ENCODE measurements around the gene SLC25A39. TPM values are rescaled to one million over a fixed set of nuclear protein-coding genes. Genes with fewer than 3 reads are reported as not detected.

The SLC25A39 gene, protein sequence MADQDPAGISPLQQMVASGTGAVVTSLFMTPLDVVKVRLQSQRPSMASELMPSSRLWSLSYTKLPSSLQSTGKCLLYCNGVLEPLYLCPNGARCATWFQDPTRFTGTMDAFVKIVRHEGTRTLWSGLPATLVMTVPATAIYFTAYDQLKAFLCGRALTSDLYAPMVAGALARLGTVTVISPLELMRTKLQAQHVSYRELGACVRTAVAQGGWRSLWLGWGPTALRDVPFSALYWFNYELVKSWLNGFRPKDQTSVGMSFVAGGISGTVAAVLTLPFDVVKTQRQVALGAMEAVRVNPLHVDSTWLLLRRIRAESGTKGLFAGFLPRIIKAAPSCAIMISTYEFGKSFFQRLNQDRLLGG
- 33.5 TPM for total RNA-seq

DNA sequence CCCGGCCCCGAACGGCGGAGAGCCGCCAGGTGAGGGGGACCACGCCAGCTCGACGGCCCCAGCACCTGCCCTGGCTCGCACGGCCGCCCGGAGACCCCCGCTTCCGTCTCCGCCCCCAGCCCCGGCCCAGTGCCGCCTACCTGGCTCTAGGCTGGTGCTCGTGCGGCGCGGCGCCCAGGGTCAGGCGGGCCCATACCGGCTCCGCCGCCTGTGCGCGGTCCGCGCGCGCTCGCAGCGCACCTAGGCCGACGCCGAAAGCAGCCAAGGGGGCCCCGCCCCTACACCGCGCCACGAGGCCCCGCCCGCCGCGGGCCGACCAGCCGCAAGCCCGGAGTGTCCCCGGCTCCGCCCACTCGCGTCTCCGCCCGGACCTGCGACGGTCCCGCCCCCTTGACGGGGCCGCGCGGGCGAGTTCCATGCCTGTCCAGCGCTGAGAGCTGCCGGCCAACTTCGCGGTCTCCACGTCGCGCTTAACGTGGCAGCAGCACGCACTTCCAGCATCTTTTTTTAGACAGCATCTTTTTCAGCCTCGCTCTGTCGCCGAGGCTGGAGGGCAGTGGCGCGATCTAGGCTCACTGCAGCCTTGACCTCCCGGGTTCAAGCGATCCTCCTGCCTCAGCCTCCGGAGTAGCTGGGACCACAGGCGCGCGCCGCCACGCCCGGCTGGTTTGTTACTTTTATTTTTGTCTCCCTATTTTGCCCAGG lies at the start of gene SLC25A39:
TSS of gene SLC25A39 (minus strand) at position 253 of the 705 bp plus-strand sequence. CDS start 1,261 bp downstream, outside the sequence.

DNA sequence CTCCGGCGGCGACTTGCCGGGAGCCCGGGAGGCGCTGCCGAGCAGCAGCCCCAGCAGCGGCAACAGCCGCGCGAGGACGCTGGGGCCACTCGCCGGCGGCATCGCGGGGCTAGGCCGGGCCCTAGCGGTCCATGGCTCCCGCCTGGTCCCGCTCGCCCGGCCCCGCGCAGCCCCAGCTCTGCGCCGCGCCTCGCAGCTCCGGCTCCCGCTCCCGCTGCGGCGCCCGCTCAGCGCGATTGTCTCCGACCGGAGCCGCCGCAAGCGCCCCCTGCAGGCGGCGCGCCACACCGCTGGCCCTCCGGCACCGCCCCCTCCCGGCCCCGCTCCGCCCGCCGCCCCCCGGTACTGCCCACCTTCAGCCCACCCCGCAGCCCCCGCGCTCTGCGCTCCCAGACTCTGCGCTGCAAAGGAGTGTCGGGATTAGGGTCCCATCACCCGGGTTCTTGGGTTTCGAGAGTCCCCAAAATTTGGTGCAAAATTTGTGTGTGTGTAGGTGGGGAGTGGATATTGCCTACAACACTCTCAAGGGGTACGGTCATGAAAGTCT lies 39.1 kb upstream of the SLC25A39 start, which contains the start of gene FAM171A2:
TSS of gene FAM171A2 (minus strand) at position 241 of the 547 bp plus-strand sequence. CDS start at position 102, 139 bp downstream.

DNA sequence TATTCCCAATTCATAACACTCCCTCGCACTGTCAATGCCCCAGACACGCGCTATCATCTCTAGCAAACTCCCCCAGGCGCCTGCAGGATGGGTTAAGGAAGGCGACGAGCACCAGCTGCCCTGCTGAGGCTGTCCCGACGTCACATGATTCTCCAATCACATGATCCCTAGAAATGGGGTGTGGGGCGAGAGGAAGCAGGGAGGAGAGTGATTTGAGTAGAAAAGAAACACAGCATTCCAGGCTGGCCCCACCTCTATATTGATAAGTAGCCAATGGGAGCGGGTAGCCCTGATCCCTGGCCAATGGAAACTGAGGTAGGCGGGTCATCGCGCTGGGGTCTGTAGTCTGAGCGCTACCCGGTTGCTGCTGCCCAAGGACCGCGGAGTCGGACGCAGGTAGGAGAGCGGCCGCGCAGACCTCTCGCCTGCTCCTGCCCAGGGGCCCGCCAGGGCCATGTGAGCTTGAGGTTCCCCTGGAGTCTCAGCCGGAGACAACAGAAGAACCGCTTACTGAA lies 20.4 kb upstream of the SLC25A39 start, which contains the start of gene GRN:
TSS of gene GRN (plus strand) at position 364 of the 515 bp plus-strand sequence. CDS start 3,863 bp downstream, outside the sequence.

DNA sequence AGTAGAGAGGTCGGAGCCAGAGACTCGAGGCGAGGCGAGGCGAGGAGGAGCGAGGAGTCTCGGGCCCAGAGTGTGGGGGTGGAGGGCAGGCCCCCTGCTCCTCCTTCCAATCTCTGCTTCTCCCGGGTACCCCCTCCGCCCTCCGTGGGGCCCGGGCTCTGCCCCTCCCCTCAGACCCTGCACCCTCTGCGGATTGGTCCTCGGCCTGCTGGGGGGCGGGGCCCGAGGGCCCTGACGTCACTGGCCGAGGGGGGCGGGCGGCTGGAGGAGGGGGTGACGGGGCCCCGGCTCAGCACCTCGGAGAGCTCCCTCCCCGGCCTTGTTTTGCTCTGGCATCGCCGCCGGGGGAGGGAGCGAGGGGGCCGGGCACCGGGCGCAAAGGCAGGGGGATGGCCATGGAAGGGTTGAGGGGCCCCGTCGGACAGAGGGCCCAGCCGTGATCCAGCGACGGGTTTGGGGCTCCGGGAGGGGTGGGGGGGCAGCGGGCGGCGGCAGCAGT lies 16.3 kb downstream of the SLC25A39 start, which contains the start of gene RUNDC3A:
TSS of gene RUNDC3A (plus strand) at position 282 of the 499 bp plus-strand sequence. CDS start 232 bp downstream, outside the sequence.

Small RNA genes within 50 kb of the gene (small RNA-seq; reads per million reads assigned to genes)
- gene RF00012 (ENCODE audit: low replicate concordance) (not detected), gene RN7SL507P (ENCODE audit: low replicate concordance) (not detected), gene RNU6-453P (ENCODE audit: low replicate concordance) (not detected)

Other genes starting within 250 kb of the SLC25A39 start
- 115 TPM for gene HDAC5, start 201.2 kb downstream of the SLC25A39 start, total RNA-seq
- gene HROB, start 182.9 kb downstream of the SLC25A39 start, total RNA-seq = 1.9 TPM
- gene ASB16, start 154.1 kb downstream of the SLC25A39 start, total RNA-seq = not detected
- gene TMUB2, start 137.9 kb downstream of the SLC25A39 start, total RNA-seq = 28.8 TPM
- gene ATXN7L3, start 124.9 kb downstream of the SLC25A39 start, total RNA-seq = 71.1 TPM
- 101 TPM for gene UBTF, start 105.1 kb downstream of the SLC25A39 start, total RNA-seq
- 3.1 TPM for gene SLC4A1, start 56.7 kb downstream of the SLC25A39 start, total RNA-seq
- 67.6 TPM for gene RUNDC3A, start 16.2 kb downstream of the SLC25A39 start, total RNA-seq
- 53.5 TPM for gene GRN, start 20.5 kb upstream of the SLC25A39 start, total RNA-seq
- 61.0 TPM for gene FAM171A2, start 39.0 kb upstream of the SLC25A39 start, total RNA-seq
- gene ITGA2B, start 64.8 kb upstream of the SLC25A39 start, total RNA-seq = 8.8 TPM
- 110 TPM for gene GPATCH8, start 178.6 kb upstream of the SLC25A39 start, total RNA-seq
- 7.2 TPM for gene FZD2, start 232.7 kb upstream of the SLC25A39 start, total RNA-seq